GM12878 (cell line): ENCODE results near the gene ITSN1. TPM values are rescaled to one million over a fixed set of nuclear protein-coding genes. Genes with fewer than 3 reads are reported as not detected.
A peak's percentile ranks its signal among the peaks of the same experiment; 100 is the strongest.

ENCODE experiments used
- BACH1 ChIP-seq: fragments of 450-650 bp; IDR thresholded peaks from 2 replicates; pipeline ENCODE4 v1.6.1; 2017; ENCODE audit warnings: mild to moderate bottlenecking, borderline replicate concordance
- CEBPB ChIP-seq, 2 experiments: fragments of 150-350 bp in 1 of 2; IDR thresholded peaks; 2 replicates each; pipeline ENCODE4 v1.6.1; 2012 to 2014; ENCODE audit warnings: low read depth in 2 of 2, low read length in 2 of 2, borderline replicate concordance in 1 of 2, inconsistent platforms in 1 of 2
- CEBPZ ChIP-seq: fragments of 150-350 bp; IDR thresholded peaks from 2 replicates; pipeline ENCODE4 v1.6.1; 2016; ENCODE audit warnings: low read depth, low read length
- CHD4 ChIP-seq: fragments of 200-600 bp; sonication (generic); IDR thresholded peaks from 2 replicates; pipeline ENCODE4 v1.6.1; 2016; ENCODE audit warnings: mild to moderate bottlenecking
- E2F8 ChIP-seq: fragments of 450-650 bp; IDR thresholded peaks from 2 replicates; pipeline ENCODE4 v1.6.1; 2018; ENCODE audit warnings: mild to moderate bottlenecking, low read depth, moderate library complexity; ENCODE audit not compliant: partially characterized antibody
- ETV6 ChIP-seq, 2 experiments: fragments of 450-650 bp in 1 of 2; IDR thresholded peaks in 1 of 2; conservative IDR thresholded peaks in 1 of 2; 2 replicates each; pipeline ENCODE4 v1.6.1; 2014; ENCODE audit warnings: antibody characterized with exemption in 1 of 2, borderline replicate concordance in 1 of 2, low read depth in 1 of 2, mild to moderate bottlenecking in 1 of 2, moderate library complexity in 1 of 2
- HDGF ChIP-seq: fragments of 450-650 bp; IDR thresholded peaks from 2 replicates; pipeline ENCODE4 v1.6.1; 2016; ENCODE audit warnings: antibody characterized with exemption
- MTA2 ChIP-seq: fragments of 450-650 bp; IDR thresholded peaks from 2 replicates; pipeline ENCODE4 v1.6.1; 2016; ENCODE audit warnings: low read depth, mild to moderate bottlenecking, moderate library complexity
- NRF1 ChIP-seq: conservative IDR thresholded peaks from 2 replicates; pipeline ENCODE4 v1.6.1; 2011; ENCODE audit warnings: mild to moderate bottlenecking, low read depth, low read length, improper control_type of control experiment
- RAD21 ChIP-seq: IDR thresholded peaks from 2 replicates; pipeline ENCODE4 v1.6.1; 2011; ENCODE audit warnings: mild to moderate bottlenecking, low read depth, low read length, moderate library complexity; ENCODE audit not compliant: insufficient read depth
- RAD51 ChIP-seq: fragments of 450-650 bp; IDR thresholded peaks from 2 replicates; pipeline ENCODE4 v1.6.1; 2016; ENCODE audit warnings: moderate library complexity, mild to moderate bottlenecking, inconsistent platforms
- RB1 ChIP-seq: fragments of 450-650 bp; formaldehyde crosslinking; IDR thresholded peaks from 2 replicates; pipeline ENCODE4 v1.6.1; 2017; ENCODE audit warnings: mild to moderate bottlenecking, borderline replicate concordance
- SRF ChIP-seq, 2 experiments: IDR thresholded peaks; 2 replicates each; pipeline ENCODE4 v1.6.1; 2011; ENCODE audit warnings: low read depth in 2 of 2, low read length in 2 of 2, mild to moderate bottlenecking in 1 of 2, moderate library complexity in 1 of 2
- TARDBP ChIP-seq: IDR thresholded peaks from 2 replicates; pipeline ENCODE4 v1.6.1; 2016; ENCODE audit warnings: borderline replicate concordance
- TCF12 ChIP-seq: IDR thresholded peaks from 2 replicates; pipeline ENCODE4 v1.6.1; 2011; ENCODE audit warnings: low read depth, mild to moderate bottlenecking, low read length
- YBX1 ChIP-seq: fragments of 450-650 bp; IDR thresholded peaks from 2 replicates; pipeline ENCODE4 v1.6.1; 2016; ENCODE audit warnings: antibody characterized with exemption
- ZBTB11 ChIP-seq: fragments of 450-650 bp; formaldehyde crosslinking; IDR thresholded peaks from 2 replicates; pipeline ENCODE4 v1.5.0; 2022; ENCODE audit warnings: mild to moderate bottlenecking, missing genetic modification characterization
- ZNF24 ChIP-seq: fragments of 450-650 bp; IDR thresholded peaks from 2 replicates; pipeline ENCODE4 v1.6.1; 2017; ENCODE audit warnings: antibody characterized with exemption, mild to moderate bottlenecking
- ZNF384 ChIP-seq: IDR thresholded peaks from 2 replicates; pipeline ENCODE4 v1.6.1; 2012; ENCODE audit warnings: low read depth, mild to moderate bottlenecking, low read length, improper control_type of control experiment, borderline replicate concordance
- polyA plus RNA-seq, 11 experiments: library from polyadenylated mRNA; depleted of rRNA in 4 of 11; unstranded in 6 of 11; stranded (reverse) in 5 of 11; fragments of >200 nt; fragmentation: Nextera tagmentation in 4 of 11; fragmentation: Illumina TruSeq in 1 of 11; extraction: Ambion mirVana in 4 of 11; extraction: Trizol in 1 of 11; gene quantifications; 1 replicate in 1 of 11; 2 replicates in 10 of 11; pipeline versions ENCODE4 v1.2.1 to v1.2.3, GENCODE V29; 2011 to 2016; ENCODE audit warnings: inconsistent platforms in 2 of 11, missing spikeins in 2 of 11, low read depth in 1 of 11
- total RNA-seq, 4 experiments: library from RNA; depleted of rRNA in 3 of 4; stranded (reverse); fragments of >200 nt in 3 of 4; fragmentation: Illumina TruSeq in 1 of 4; extraction: Trizol in 1 of 4; gene quantifications; 2 replicates each; pipeline versions ENCODE4 v1.2.1 to v1.2.3, GENCODE V29; 2013 to 2021

ITSN1 gene
- total and polyA plus RNA-seq, 10 of the 15 experiments (the other 5 are each of a cell fraction or from before 2014, with no cell fraction given) = 0.89 to 10.6 (median 4.8) TPM

- TF ChIP-seq E2F8 (no peak), CEBPZ (no peak), HDGF (no peak), TCF12 (peak; percentile 42; the same call in 1 of the 2 replicates), TARDBP (peak; percentile 87; the same call in 1 of the 2 replicates), NRF1 (peak; percentile 98), CHD4 (no peak), MTA2 (no peak), RAD51 (no peak), ETV6 (conservative IDR thresholded peaks at IDR 0.05 in 1 of 2, IDR thresholded peaks at IDR 0.05 in 1 of 2; ENCODE audit: borderline replicate concordance in 1 of 2, low read depth in 1 of 2) (no peak), BACH1 (no peak), ZBTB11 (CRISPR knock-in tag) (no peak), RB1 (peak; percentile 73; the same call in 1 of the 2 replicates), SRF (IDR thresholded peaks at IDR 0.05; ENCODE audit: low read depth in 2 of 2, low read length in 2 of 2) (no peak), ZNF24 (no peak), ZNF384 (no peak), RAD21 (no peak), CEBPB (IDR thresholded peaks at IDR 0.05; ENCODE audit: borderline replicate concordance in 1 of 2, low read depth in 2 of 2, low read length in 2 of 2) (no peak), YBX1 (no peak)
Observed at GRCh38 chr21:33915368-33916199, 273.3 kb downstream of the ITSN1 start, which contains the start of gene ATP5PO (continued).
